Measurements from ENCODE around the gene SNTG2.

GRCh38 chr2:1088192-1088860 lies 137.7 kb downstream of the SNTG2 start:
- TF ChIP-seq POLR2AphosphoS5 (IDR thresholded peaks at IDR 0.05; ENCODE audit: borderline replicate concordance, low read depth, low read length) = no peak
- no peak for TF ChIP-seq EZH2 (IDR thresholded peaks at IDR 0.05)
- TF ChIP-seq FOXP2 (optimal IDR thresholded peaks at IDR 0.05; ENCODE audit: control extremely low read depth, extremely low read length, insufficient read depth) = no peak
